Coronary artery (tissue), 2 donors: Measurements from ENCODE around the gene CFLAR.
A peak's percentile ranks its signal among the peaks of the same experiment; 100 is the strongest.
"Not testable (repeated sequence)": the region's sequence is repeated elsewhere in the genome, so short reads cannot be mapped to it uniquely, and the experiment has no call there.

Experiments
- DNase-seq: peaks from one replicate; pipeline ENCODE4 v3.0.0-alpha.2; 2017; ENCODE audit warnings: low spot score
- H3K27ac ChIP-seq, 2 donors: fragments of 200-600 bp; sonication (generic); one replicate each; pipeline ENCODE4 v1.5.1; 2016 to 2019
- H3K4me3 ChIP-seq: fragments of 200-600 bp; sonication (generic); 2 replicates; pipeline ENCODE4 v1.5.1; 2016; ENCODE audit warnings: mild to moderate bottlenecking, moderate library complexity
- CTCF ChIP-seq: fragments of 200-600 bp; sonication (generic); IDR thresholded peaks from one replicate; pipeline ENCODE4 v1.5.1; 2019; ENCODE audit warnings: antibody characterized with exemption

CFLAR gene

GRCh38 chr2:201137505-201138400 is 21.8 kb downstream of the CFLAR start:
- no peak overlapping the region for H3K27ac ChIP-seq
- no peak for DNase-seq

GRCh38 chr2:201138401-201138970 is 22.5 kb downstream of the CFLAR start:
- DNase-seq, result no peak
- H3K27ac ChIP-seq, result no peak overlapping the region
- TF ChIP-seq CTCF, result no peak
- H3K4me3 ChIP-seq, result no peak overlapping the region

More at GRCh38 chr2:201137505-201138400, 21.8 kb downstream of the CFLAR start:
- TF ChIP-seq CTCF, result no peak
- no peak overlapping the region for H3K4me3 ChIP-seq

GRCh38 chr2:201138986-201139781 is 23.2 kb downstream of the CFLAR start:
- H3K27ac ChIP-seq, H3K4me3 ChIP-seq, DNase-seq: not testable (repeated sequence)

GRCh38 chr2:201139836-201140604 is 24.1 kb downstream of the CFLAR start:
- Histone ChIP-seq H3K4me3 (no peak overlapping the region), H3K27ac (no peak overlapping the region)
- TF ChIP-seq CTCF, result no peak
- DNase-seq, result no peak

- DNase-seq, result no peak
- TF ChIP-seq CTCF, result no peak
- no peak overlapping the region for H3K4me3 ChIP-seq
- no peak overlapping the region for H3K27ac ChIP-seq
Observed at GRCh38 chr2:201144101-201145051, 28.4 kb downstream of the CFLAR start.

GRCh38 chr2:201148434-201148990 is 32.5 kb downstream of the CFLAR start:
- no peak for DNase-seq
- no peak for TF ChIP-seq CTCF
- H3K4me3 ChIP-seq, result no peak overlapping the region
- H3K27ac ChIP-seq, result peak overlapping the region; percentile 2 to 12
